ENCODE data around the gene LY6G6D.

Gene LY6G6D

DNA sequence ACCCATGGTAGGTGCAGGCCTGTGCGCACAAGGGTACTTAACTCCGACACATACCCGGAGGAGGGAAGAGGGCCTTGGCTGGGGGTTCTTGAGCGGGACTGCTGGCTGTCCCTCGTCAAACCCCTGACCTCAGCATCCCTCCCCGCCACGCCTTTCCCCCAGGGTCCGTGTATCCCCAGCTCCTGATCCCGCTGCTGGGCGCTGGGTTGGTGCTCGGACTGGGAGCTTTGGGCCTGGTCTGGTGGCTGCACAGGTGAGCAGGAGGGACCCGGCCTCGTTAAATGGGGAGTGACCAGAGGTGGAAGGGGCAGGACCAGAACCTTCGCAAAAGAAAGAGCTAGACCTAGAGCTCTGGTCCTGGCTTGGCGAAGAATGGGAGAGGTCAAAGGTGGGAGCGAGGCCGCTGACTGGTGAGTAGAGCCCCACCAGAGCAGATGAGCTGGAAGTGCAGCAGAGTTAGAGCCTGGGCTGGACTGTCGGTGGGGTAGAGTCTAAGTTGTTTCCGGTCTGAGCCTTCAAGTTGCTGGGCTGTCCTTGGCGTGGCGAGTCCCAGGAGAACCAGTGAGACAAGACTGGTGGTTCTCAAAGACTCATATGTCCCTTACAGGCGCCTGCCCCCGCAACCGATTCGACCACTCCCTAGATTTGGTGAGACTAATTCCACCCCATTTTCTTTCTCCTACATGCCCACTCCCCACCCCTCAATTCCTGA, 9.0 kb downstream of the LY6G6D start:
- Mint-ChIP-seq H3K4me1 (peaks cover 47% of the 10 kb centered on the region), H3K4me3 (peak overlapping the region in 1 of 2 donors; percentile 30)

GRCh38 chr6:31725502-31726350, 10.6 kb downstream of the LY6G6D start:
- Mint-ChIP-seq H3K27me3 (no peaks in the 10 kb centered on the region), H3K27ac (peak overlapping the region in 1 of 2 donors; percentile 6), H3K4me1 (peaks cover 63% of the 10 kb centered on the region), H3K4me3 (no peak overlapping the region), H3K9me3 (no peaks in the 10 kb centered on the region)
- no peak for ATAC-seq
- no peak for DNase-seq

More for the DNA sequence above, 9.0 kb downstream of the LY6G6D start:
- no peak overlapping the region for H3K27ac Mint-ChIP-seq
- no peaks in the 10 kb centered on the region for H3K9me3 Mint-ChIP-seq
- no peaks in the 10 kb centered on the region for H3K27me3 Mint-ChIP-seq
- DNase-seq (no peak), ATAC-seq (no peak)

GRCh38 chr6:31727034-31727716, 12.0 kb downstream of the LY6G6D start:
- Mint-ChIP-seq H3K27me3 (no peaks in the 10 kb centered on the region), H3K4me1 (peaks cover 74% of the 10 kb centered on the region), H3K4me3 (peak overlapping the region in 1 of 2 donors; percentile 15)

DNA sequence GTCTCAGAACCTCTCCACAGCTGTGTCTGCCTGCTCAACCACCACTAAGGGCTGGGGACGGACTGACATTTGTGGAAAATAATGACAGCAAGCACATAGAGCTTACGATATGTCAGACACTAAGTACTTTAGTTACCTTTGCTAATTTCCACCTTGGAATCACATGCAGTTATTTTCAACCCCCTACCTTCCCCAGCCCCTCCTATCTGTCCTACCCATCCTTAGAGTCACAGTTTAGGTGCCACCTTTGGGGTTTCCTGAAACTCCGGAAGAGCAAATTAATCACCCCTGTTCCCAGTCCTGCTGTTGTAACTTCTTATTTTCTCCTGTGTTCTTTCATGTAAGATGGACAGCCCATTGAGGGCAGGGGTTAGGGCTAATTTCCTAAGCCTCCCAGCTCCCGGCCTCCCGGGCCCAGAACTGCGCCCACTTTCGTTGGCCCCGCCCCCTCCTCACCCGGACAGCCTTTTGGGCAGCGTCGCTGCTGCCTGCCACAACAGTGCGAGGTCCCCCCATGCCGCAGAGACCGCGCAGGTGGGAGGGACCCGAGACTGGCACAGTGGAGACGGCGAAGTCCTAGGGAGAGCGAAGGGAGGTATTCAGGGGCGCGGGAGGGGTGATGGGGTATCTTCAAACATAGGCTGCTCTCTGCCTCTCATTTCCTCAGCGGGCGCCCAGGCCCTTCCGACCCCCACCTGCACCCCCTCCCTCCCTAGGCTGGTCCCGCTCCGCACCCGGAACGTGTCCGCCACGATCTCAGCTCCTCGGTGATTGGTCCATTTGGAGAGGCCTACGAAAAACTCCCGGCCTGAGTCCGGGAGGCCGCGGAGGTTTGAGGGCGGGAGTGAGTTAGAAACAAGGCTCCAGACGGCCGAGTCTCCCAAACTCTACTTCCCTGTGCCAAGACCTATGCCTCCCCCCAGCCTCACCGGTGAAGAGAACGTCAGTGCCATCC, 12.8 kb downstream of the LY6G6D start:
- ATAC-seq, result no peak
- peak overlapping the region in 1 of 2 donors; percentile 89 for H3K4me3 Mint-ChIP-seq
- H3K4me1 Mint-ChIP-seq, result peaks cover 76% of the 10 kb centered on the region
- no peaks in the 10 kb centered on the region for H3K27me3 Mint-ChIP-seq
- H3K27ac Mint-ChIP-seq, result no peak overlapping the region
- no peak for DNase-seq
- no peaks in the 10 kb centered on the region for H3K9me3 Mint-ChIP-seq

More at GRCh38 chr6:31727034-31727716, 12.0 kb downstream of the LY6G6D start:
- Mint-ChIP-seq H3K27ac (no peak overlapping the region), H3K9me3 (no peaks in the 10 kb centered on the region)
- DNase-seq, result no peak
- ATAC-seq, result no peak

- Mint-ChIP-seq H3K27me3 (no peaks in the 10 kb centered on the region), H3K4me1 (peaks cover 76% of the 10 kb centered on the region), H3K27ac (peak within 1 kb of the TSS; percentile 64 to 69)
Observed at GRCh38 chr6:31728767-31729514, 13.8 kb downstream of the LY6G6D start, which contains the start of gene DDAH2. Gene DDAH2 (minus strand): TSS chr6:31729299. CDS start chr6:31729161, 138 bp downstream.

DNA sequence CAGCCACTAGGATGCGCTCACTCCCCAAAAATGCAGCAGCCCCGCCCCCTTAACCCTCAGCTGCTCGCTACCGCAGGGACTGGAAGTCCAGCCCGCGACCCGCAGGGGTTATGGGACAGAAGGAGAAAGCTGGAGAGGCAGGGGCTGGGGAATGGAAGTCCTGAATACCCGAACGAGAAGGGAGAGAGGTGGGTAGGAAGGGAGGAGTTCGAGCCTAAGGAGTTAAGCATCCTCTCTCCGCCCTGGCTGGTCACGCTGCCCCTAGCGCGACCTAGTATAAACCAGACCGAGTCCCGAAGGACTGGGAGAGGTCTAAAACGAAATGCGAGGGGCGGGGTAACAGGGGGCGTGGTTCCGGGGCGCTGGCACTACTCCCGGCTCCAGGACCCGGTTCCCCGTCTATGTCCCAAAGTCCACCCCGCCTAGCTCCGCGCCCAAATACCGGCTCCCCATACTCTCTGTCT, 14.4 kb downstream of the LY6G6D start:
- Mint-ChIP-seq H3K4me3 (peak overlapping the region; percentile 89), H3K4me1 (peaks cover 81% of the 10 kb centered on the region), H3K27ac (peak overlapping the region; percentile 45 to 47), H3K9me3 (no peaks in the 10 kb centered on the region), H3K27me3 (no peaks in the 10 kb centered on the region)
- ATAC-seq (peak; percentile 83), DNase-seq (peak; percentile 77 to 79)

More at GRCh38 chr6:31728767-31729514, 13.8 kb downstream of the LY6G6D start, which contains the start of gene DDAH2:
- H3K9me3 Mint-ChIP-seq, result no peaks in the 10 kb centered on the region
- no peak for DNase-seq
- peak within 1 kb of the TSS; percentile 89 for H3K4me3 Mint-ChIP-seq
- ATAC-seq, result peak; percentile 43

DNA sequence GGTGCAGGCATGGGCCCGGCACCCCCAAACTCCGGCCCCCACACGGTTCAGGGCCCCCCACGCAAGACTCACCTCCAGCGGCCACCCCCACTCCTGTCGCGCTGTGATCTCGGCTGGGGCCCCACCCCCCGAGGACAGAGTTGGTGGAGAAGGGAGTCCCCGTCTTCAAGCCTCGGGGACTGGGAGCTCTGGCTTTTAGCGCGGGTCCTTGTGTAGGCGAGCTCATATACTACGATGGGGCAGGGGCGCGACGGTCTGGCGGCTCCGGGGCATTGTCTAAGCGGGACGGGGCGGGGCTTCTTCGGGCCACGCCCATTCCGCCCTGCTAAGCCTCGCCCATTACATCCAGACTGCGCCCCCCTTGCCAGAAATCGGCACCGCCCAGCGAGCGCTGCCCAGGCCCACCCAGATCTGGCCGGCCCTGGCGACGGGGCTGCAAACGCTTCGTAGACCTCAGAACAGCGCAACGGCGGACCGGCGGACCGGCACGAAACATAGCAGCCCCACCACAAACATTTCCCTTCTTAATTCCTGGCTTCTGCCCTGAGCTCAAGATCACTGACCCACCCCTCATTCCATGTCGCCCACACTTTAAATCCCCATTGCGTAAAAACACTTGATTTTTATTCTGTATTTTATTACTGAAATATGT, 15.0 kb downstream of the LY6G6D start:
- peak; percentile 70 to 74 for DNase-seq
- ATAC-seq, result peak; percentile 71
- H3K4me1 Mint-ChIP-seq, result peaks cover 82% of the 10 kb centered on the region
- no peaks in the 10 kb centered on the region for H3K27me3 Mint-ChIP-seq
- no peaks in the 10 kb centered on the region for H3K9me3 Mint-ChIP-seq
- H3K27ac Mint-ChIP-seq, result peak overlapping the region; percentile 64 to 69
- peak overlapping the region; percentile 89 for H3K4me3 Mint-ChIP-seq

GRCh38 chr6:31730631-31731086, 15.5 kb downstream of the LY6G6D start:
- H3K27me3 Mint-ChIP-seq, result no peaks in the 10 kb centered on the region
- peak overlapping the region in 1 of 2 donors; percentile 42 for H3K27ac Mint-ChIP-seq
- ATAC-seq, result no peak
- no peak for DNase-seq
- peak overlapping the region; percentile 89 for H3K4me3 Mint-ChIP-seq
- H3K4me1 Mint-ChIP-seq, result peaks cover 81% of the 10 kb centered on the region
- no peaks in the 10 kb centered on the region for H3K9me3 Mint-ChIP-seq

DNA sequence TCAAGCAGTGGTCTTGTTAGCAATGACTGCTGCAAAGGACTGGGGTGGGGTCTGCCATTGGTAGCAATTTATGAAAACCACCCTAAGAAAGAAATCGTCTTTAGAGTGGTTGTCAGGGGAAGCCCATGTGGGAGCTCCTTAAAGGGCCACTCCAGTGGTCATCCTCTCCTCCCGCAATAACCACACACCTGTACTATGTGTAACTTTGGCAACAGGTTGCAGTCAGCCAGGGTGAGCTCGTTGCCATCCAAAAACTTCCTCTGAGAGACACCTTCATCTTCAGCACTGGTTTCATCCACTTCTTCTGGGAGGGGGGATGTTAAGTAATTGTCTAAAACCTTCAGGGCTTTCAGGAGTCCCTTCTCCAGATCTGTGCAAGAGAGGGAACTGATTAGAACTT, 16.9 kb downstream of the LY6G6D start:
- H3K9me3 Mint-ChIP-seq, result no peaks in the 10 kb centered on the region
- no peak for ATAC-seq
- H3K4me3 Mint-ChIP-seq, result no peak overlapping the region
- H3K27me3 Mint-ChIP-seq, result no peaks in the 10 kb centered on the region
- H3K27ac Mint-ChIP-seq, result no peak overlapping the region
- H3K4me1 Mint-ChIP-seq, result peaks cover 72% of the 10 kb centered on the region
- no peak for DNase-seq

DNA sequence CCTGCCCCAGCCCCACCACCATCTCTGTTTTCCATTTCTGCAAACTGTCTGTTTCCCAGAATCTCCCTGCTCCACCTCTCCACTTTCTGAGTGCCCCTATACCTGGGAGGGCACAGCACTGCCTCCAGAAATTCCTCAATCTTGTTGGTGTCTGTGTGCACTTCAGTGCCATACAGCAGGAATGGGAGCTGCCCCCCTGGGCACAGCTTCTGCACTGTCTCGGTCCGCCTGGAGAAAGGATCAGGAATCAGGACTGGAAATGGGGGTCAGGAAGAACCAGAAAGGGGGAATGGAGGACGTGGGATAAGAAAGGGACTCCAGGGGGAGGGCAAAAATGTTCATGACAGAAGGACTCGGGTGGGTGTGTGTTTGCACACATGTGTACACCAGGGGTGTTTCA, 18.6 kb downstream of the LY6G6D start:
- peaks cover 72% of the 10 kb centered on the region for H3K4me1 Mint-ChIP-seq
- H3K27ac Mint-ChIP-seq, result peak overlapping the region; percentile 35 to 74
- ATAC-seq (no peak), DNase-seq (no peak)
- no peaks in the 10 kb centered on the region for H3K9me3 Mint-ChIP-seq
- no peaks in the 10 kb centered on the region for H3K27me3 Mint-ChIP-seq
- H3K4me3 Mint-ChIP-seq, result peak overlapping the region; percentile 50 to 95

DNA sequence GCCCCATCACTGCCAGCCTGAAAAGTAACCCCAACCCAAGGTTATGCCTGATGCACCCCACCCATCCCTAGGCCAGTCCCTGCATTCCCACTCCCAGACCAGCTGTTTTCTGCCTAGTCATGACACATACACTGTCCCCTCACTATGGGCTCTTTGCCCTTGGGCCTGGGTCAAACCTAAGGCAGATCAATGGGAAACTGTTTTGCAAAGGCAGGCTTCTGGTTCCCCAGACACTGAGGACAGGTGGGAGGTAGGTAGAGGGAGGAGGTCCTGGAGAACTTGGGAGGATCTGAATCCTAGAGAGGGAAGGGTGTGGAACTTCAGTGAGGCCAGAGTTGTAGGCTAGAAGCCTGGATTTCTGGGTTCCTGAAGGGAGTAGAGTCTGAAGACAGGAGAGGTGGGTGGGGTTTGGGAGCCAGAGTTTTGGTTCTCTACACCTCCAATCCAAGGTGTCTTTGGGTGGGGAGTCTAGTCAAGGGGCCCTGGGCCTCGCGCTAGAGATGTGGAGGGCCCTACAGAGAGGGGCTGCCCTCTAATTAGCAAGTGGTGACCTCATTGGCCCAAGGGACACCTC, 19.2 kb downstream of the LY6G6D start:
- ATAC-seq (no peak), DNase-seq (no peak)

GRCh38 chr6:31734821-31735406, 19.8 kb downstream of the LY6G6D start:
- peak; percentile 55 for ATAC-seq
- Mint-ChIP-seq H3K27ac (peak overlapping the region; percentile 94), H3K4me3 (peak overlapping the region; percentile 95 to 97), H3K27me3 (no peaks in the 10 kb centered on the region), H3K4me1 (peaks cover 72% of the 10 kb centered on the region), H3K9me3 (no peaks in the 10 kb centered on the region)
- peak; percentile 36 to 71 for DNase-seq

More for the DNA sequence above, 19.2 kb downstream of the LY6G6D start:
- peak overlapping the region; percentile 69 to 86 for H3K27ac Mint-ChIP-seq
- H3K9me3 Mint-ChIP-seq, result no peaks in the 10 kb centered on the region
- H3K4me1 Mint-ChIP-seq, result peaks cover 72% of the 10 kb centered on the region
- peak overlapping the region; percentile 95 to 97 for H3K4me3 Mint-ChIP-seq
- no peaks in the 10 kb centered on the region for H3K27me3 Mint-ChIP-seq
